ENCODE data around the gene LMF1. TPM values are rescaled to one million over a fixed set of nuclear protein-coding genes. Genes with fewer than 3 reads are reported as not detected.

Gene LMF1
- total RNA-seq, 6 experiments from 2014 or later: 10.9 to 20.0 (median 13.8) TPM

GRCh38 chr16:856811-857210, 114.0 kb downstream of the LMF1 start:
- intact Hi-C loops (cut with DNase I): no loop called here
- H3K4me3 ChIP-seq: no peak overlapping the region
- no peak for TF ChIP-seq CTCF (IDR thresholded peaks at IDR 0.05)
- TF ChIP-seq POLR2A (IDR thresholded peaks at IDR 0.05): no peak
- no peaks in the 10 kb centered on the region for H3K4me1 ChIP-seq
- no peak overlapping the region for H3K27ac ChIP-seq
- no peaks in the 10 kb centered on the region for H3K27me3 ChIP-seq
- ATAC-seq (no peak), DNase-seq (no peak)
- 100% methylated on average over 4 of the region's 24 CpGs for WGBS (ENCODE audit: insufficient coverage, low coverage, low lambda C conversion rate, missing lambda C conversion rate)
- H3K36me3 ChIP-seq: no peaks in the 10 kb centered on the region
- no peaks in the 10 kb centered on the region for H3K9me3 ChIP-seq

- H3K9me3 ChIP-seq: no peaks in the 10 kb centered on the region
- WGBS (ENCODE audit: insufficient coverage, low coverage, low lambda C conversion rate, missing lambda C conversion rate): no CpG with 5 or more reads among the region's 12 CpGs
- intact Hi-C loops (cut with DNase I): no loop called here
- H3K27ac ChIP-seq: no peak overlapping the region
- ATAC-seq (no peak), DNase-seq (no peak)
- no peaks in the 10 kb centered on the region for H3K4me1 ChIP-seq
- H3K27me3 ChIP-seq: no peaks in the 10 kb centered on the region
- no peak overlapping the region for H3K4me3 ChIP-seq
- no peaks in the 10 kb centered on the region for H3K36me3 ChIP-seq
- TF ChIP-seq CTCF (IDR thresholded peaks at IDR 0.05): no peak
- TF ChIP-seq POLR2A (IDR thresholded peaks at IDR 0.05): no peak
Measured at GRCh38 chr16:856101-856500, 114.7 kb downstream of the LMF1 start.

- H3K9me3 ChIP-seq: no peaks in the 10 kb centered on the region
- intact Hi-C loops (cut with DNase I): no loop called here
- no peaks in the 10 kb centered on the region for H3K36me3 ChIP-seq
- WGBS (ENCODE audit: insufficient coverage, low coverage, low lambda C conversion rate, missing lambda C conversion rate): no CpG with 5 or more reads among the region's 13 CpGs
- ATAC-seq (no peak), DNase-seq (no peak)
- no peaks in the 10 kb centered on the region for H3K4me1 ChIP-seq
- no peaks in the 10 kb centered on the region for H3K27me3 ChIP-seq
- TF ChIP-seq POLR2A (IDR thresholded peaks at IDR 0.05) (no peak), CTCF (IDR thresholded peaks at IDR 0.05) (no peak)
- no peak overlapping the region for H3K27ac ChIP-seq
- no peak overlapping the region for H3K4me3 ChIP-seq
Measured at GRCh38 chr16:855471-855870, 115.3 kb downstream of the LMF1 start.

GRCh38 chr16:854808-855410, 115.9 kb downstream of the LMF1 start:
- H3K36me3 ChIP-seq: no peaks in the 10 kb centered on the region
- no CpG with 5 or more reads among the region's 23 CpGs for WGBS (ENCODE audit: insufficient coverage, low coverage, low lambda C conversion rate, missing lambda C conversion rate)
- intact Hi-C loops (cut with DNase I): no loop called here
- H3K27ac ChIP-seq: no peak overlapping the region
- H3K9me3 ChIP-seq: no peaks in the 10 kb centered on the region
- H3K27me3 ChIP-seq: no peaks in the 10 kb centered on the region
- no peak overlapping the region for H3K4me3 ChIP-seq
- H3K4me1 ChIP-seq: no peaks in the 10 kb centered on the region
- DNase-seq: no peak
- TF ChIP-seq POLR2A (IDR thresholded peaks at IDR 0.05): no peak
- TF ChIP-seq CTCF (IDR thresholded peaks at IDR 0.05): no peak
- peak in 1 of 4 donors; percentile 4 for ATAC-seq
